NT2/D1 (cell line): ENCODE results near the gene GKN2.

Source experiments
- SUZ12 ChIP-seq: IDR thresholded peaks from 2 replicates; pipeline ENCODE4 v1.6.1; 2011; ENCODE audit not compliant: insufficient read length, insufficient read depth; ENCODE audit errors: extremely low read depth
- YY1 ChIP-seq: IDR thresholded peaks from 2 replicates; pipeline ENCODE4 v1.6.1; 2011; ENCODE audit not compliant: insufficient read length, insufficient read depth
- ZNF274 ChIP-seq: IDR thresholded peaks from 2 replicates; pipeline ENCODE4 v1.6.1; 2011; ENCODE audit warnings: mild to moderate bottlenecking, low read depth, low read length

DNA sequence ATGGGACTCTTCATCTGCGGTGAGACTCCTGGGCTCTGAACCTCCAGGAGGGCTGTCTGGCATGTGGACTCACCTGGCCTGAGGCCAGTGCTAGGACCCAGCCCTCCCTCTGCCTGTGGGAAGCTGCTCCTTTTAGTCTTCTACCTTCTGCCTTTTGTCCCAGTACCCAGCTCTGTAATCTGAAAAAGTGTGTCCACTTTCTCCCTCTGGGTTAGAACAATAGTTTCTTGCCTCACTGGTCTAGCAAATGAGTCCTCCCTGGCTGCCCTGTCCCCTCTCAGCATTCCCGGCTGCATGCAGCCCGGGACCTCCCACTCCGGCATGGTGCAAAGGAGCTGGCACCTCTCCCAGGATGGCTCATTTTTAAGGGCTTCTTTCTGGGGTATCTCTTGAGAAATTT lies 25.9 kb downstream of the GKN2 start:
- TF ChIP-seq ZNF274 (no peak), YY1 (no peak), SUZ12 (no peak)
